Activated B cell treated with CpG ODN at 0.5 μM for 24 hours (primary cell): ENCODE measurements around the gene FBXL13. TPM values are rescaled to one million over a fixed set of nuclear protein-coding genes. Genes with fewer than 3 reads are reported as not detected.
"Not testable (repeated sequence)": the region's sequence is repeated elsewhere in the genome, so short reads cannot be mapped to it uniquely, and the experiment has no call there.

Source experiments
- ATAC-seq: fragments of 200-7000 bp; cut with Tn5 transposase; one replicate; pipeline ENCODE4 v1.10.0; 2021; ENCODE audit warnings: low read depth, mild to moderate bottlenecking, moderate library complexity
- CTCF ChIA-PET: fragments of 350-600 bp; sonication (Branson Sonifier 250); formaldehyde crosslinking; loops from one replicate; lab custom pipeline; 2021; ENCODE audit warnings: antibody characterized with exemption; lab: Charles Lee
- POLR2A ChIA-PET: fragments of 350-600 bp; sonication (Branson Sonifier 250); formaldehyde crosslinking; loops from one replicate; lab custom pipeline; 2021; ENCODE audit warnings: antibody characterized with exemption; lab: Charles Lee
- DNase-seq: peaks from one replicate; pipeline ENCODE4 v3.0.0; 2022
- H3K27ac Mint-ChIP-seq: one replicate; pipeline ENCODE4 v1.8.0; 2020; ENCODE audit warnings: mixed read lengths
- H3K27me3 Mint-ChIP-seq: one replicate; pipeline ENCODE4 v1.8.0; 2021; ENCODE audit warnings: mixed read lengths
- H3K36me3 Mint-ChIP-seq: one replicate; pipeline ENCODE4 v1.8.0; 2021; ENCODE audit warnings: low read depth, mixed read lengths
- H3K4me1 Mint-ChIP-seq: one replicate; pipeline ENCODE4 v1.8.0; 2021; ENCODE audit warnings: mixed read lengths
- H3K4me3 Mint-ChIP-seq: one replicate; pipeline ENCODE4 v1.8.0; 2020; ENCODE audit warnings: mild to moderate bottlenecking, mixed read lengths
- H3K9me3 Mint-ChIP-seq: one replicate; pipeline ENCODE4 v1.8.0; 2020; ENCODE audit warnings: mixed read lengths
- CTCF ChIP-seq: fragments of 200-600 bp; IDR thresholded peaks from one replicate; pipeline ENCODE4 v1.8.0; 2022; ENCODE audit warnings: antibody characterized with exemption, mild to moderate bottlenecking
- intact Hi-C: fragments of 100-400 bp; cut with micrococcal nuclease; formaldehyde crosslinking; loops from one replicate; pipeline ENCODE4 v1.15.1; 2024
- total RNA-seq: library from RNA; stranded (reverse); gene quantifications from 2 replicates; pipeline ENCODE4 v1.2.3, GENCODE V29; 2022

The FBXL13 gene
- total RNA-seq, 1 donor from 2014 or later, result 2.9 TPM

GRCh38 chr7:103094102-103094501 is 19.5 kb upstream of the FBXL13 start:
- TF ChIP-seq CTCF, result no peak
- H3K9me3 Mint-ChIP-seq, result no peaks in the 10 kb centered on the region
- no peak overlapping the region for H3K27ac Mint-ChIP-seq
- DNase-seq (no peak), ATAC-seq (no peak)
- CTCF ChIA-PET, result no interaction called here
- H3K27me3 Mint-ChIP-seq, result no peaks in the 10 kb centered on the region
- intact Hi-C loops, result no loop called here
- H3K4me1 Mint-ChIP-seq, result no peaks in the 10 kb centered on the region
- POLR2A ChIA-PET, result no interaction called here
- no peak overlapping the region for H3K4me3 Mint-ChIP-seq
- peaks cover 61% of the 10 kb centered on the region for H3K36me3 Mint-ChIP-seq

GRCh38 chr7:103093429-103093828 is 18.8 kb upstream of the FBXL13 start:
- Mint-ChIP-seq H3K27me3 (no peaks in the 10 kb centered on the region), H3K27ac (peak overlapping the region; percentile 31), H3K4me3 (no peak overlapping the region), H3K36me3 (peaks cover 67% of the 10 kb centered on the region), H3K9me3 (no peaks in the 10 kb centered on the region), H3K4me1 (no peaks in the 10 kb centered on the region)
- POLR2A ChIA-PET, result no interaction called here
- intact Hi-C loops, result no loop called here
- ATAC-seq (no peak), DNase-seq (no peak)
- CTCF ChIA-PET, result no interaction called here
- no peak for TF ChIP-seq CTCF

GRCh38 chr7:103092321-103092720 is 17.7 kb upstream of the FBXL13 start:
- H3K9me3 Mint-ChIP-seq, H3K4me3 Mint-ChIP-seq, H3K27me3 Mint-ChIP-seq, H3K27ac Mint-ChIP-seq, H3K4me1 Mint-ChIP-seq, intact Hi-C loops, DNase-seq, ATAC-seq, POLR2A ChIA-PET: not testable (repeated sequence)
- CTCF ChIA-PET, result interaction anchor here (0.5 kb wide), 1 partner anchor 1824 kb away, joined by 3 read pairs; no protein-coding TSS in a partner anchor
- H3K36me3 Mint-ChIP-seq, result peaks cover 69% of the 10 kb centered on the region

- DNase-seq (no peak), ATAC-seq (no peak)
- H3K4me3 Mint-ChIP-seq, result no peak overlapping the region
- H3K27me3 Mint-ChIP-seq, result no peaks in the 10 kb centered on the region
- intact Hi-C loops, result no loop called here
- no peak for TF ChIP-seq CTCF
- peaks cover 51% of the 10 kb centered on the region for H3K36me3 Mint-ChIP-seq
- no peaks in the 10 kb centered on the region for H3K9me3 Mint-ChIP-seq
- ChIA-PET CTCF (no interaction called here), POLR2A (no interaction called here)
- H3K4me1 Mint-ChIP-seq, result peaks cover 4% of the 10 kb centered on the region
- H3K27ac Mint-ChIP-seq, result no peak overlapping the region
Measured at GRCh38 chr7:103083210-103083609, 8.6 kb upstream of the FBXL13 start.

- DNase-seq (no peak), ATAC-seq (no peak)
- Mint-ChIP-seq H3K9me3 (no peaks in the 10 kb centered on the region), H3K4me1 (peaks cover 11% of the 10 kb centered on the region), H3K4me3 (no peak overlapping the region), H3K27ac (no peak overlapping the region), H3K27me3 (no peaks in the 10 kb centered on the region), H3K36me3 (peaks cover 49% of the 10 kb centered on the region)
- ChIA-PET POLR2A (no interaction called here), CTCF (no interaction called here)
- TF ChIP-seq CTCF, result no peak
- intact Hi-C loops, result no loop called here
Measured at GRCh38 chr7:103082497-103082896, 7.9 kb upstream of the FBXL13 start.

- intact Hi-C loops, result no loop called here
- no peaks in the 10 kb centered on the region for H3K27me3 Mint-ChIP-seq
- CTCF ChIA-PET, result interaction anchor here (0.6 kb wide), 1 partner anchor 170 kb away, joined by 3 read pairs; no protein-coding TSS in a partner anchor
- peaks cover 36% of the 10 kb centered on the region for H3K36me3 Mint-ChIP-seq
- no peak overlapping the region for H3K4me3 Mint-ChIP-seq
- no peak overlapping the region for H3K27ac Mint-ChIP-seq
- H3K9me3 Mint-ChIP-seq, result no peaks in the 10 kb centered on the region
- no peak for TF ChIP-seq CTCF
- peaks cover 25% of the 10 kb centered on the region for H3K4me1 Mint-ChIP-seq
- DNase-seq (no peak), ATAC-seq (no peak)
- POLR2A ChIA-PET, result no interaction called here
Measured at GRCh38 chr7:103080923-103081322, 6.3 kb upstream of the FBXL13 start.
